ENCODE measurements around the gene ZSCAN1.

ZSCAN1 gene

DNA sequence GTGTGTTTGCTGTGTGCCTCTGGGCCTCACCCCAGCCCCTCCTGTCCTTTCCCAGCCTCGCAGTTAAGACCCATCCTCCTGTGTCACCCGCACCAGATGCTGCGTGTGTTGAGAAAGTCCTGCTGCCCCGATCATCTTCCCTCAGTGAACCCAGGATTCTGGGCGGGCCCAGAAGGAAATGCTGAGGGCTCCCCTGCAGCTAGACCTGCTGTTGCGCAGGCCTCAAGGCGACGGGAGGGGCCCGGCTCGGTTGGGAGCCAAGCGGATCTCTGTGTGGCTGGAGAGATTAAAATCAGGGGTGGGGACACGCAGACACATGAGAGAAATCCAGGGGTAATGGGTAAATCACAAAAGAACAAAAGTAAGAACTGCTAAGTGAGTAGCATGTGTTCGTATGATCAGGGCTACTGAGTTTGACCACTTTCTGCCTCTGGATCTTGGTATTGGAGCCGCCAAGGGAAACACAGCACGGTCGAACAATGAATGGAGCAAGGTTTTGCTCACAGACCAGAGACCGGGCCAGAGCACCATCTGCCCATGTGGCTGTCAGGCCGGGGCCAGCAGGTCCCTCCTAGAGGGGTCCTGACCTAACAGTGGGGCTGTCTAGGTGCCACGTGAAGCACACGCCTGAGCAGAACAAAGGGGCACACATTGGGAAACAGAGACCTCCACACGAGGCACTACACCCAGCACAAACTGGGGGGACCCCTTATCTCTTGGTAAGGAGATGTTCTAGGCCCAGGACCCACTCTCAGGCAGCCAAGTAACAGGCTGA is 7.1 kb downstream of the ZSCAN1 start:
- no peak for DNase-seq (ENCODE audit: low read depth in 3 of 3)

DNA sequence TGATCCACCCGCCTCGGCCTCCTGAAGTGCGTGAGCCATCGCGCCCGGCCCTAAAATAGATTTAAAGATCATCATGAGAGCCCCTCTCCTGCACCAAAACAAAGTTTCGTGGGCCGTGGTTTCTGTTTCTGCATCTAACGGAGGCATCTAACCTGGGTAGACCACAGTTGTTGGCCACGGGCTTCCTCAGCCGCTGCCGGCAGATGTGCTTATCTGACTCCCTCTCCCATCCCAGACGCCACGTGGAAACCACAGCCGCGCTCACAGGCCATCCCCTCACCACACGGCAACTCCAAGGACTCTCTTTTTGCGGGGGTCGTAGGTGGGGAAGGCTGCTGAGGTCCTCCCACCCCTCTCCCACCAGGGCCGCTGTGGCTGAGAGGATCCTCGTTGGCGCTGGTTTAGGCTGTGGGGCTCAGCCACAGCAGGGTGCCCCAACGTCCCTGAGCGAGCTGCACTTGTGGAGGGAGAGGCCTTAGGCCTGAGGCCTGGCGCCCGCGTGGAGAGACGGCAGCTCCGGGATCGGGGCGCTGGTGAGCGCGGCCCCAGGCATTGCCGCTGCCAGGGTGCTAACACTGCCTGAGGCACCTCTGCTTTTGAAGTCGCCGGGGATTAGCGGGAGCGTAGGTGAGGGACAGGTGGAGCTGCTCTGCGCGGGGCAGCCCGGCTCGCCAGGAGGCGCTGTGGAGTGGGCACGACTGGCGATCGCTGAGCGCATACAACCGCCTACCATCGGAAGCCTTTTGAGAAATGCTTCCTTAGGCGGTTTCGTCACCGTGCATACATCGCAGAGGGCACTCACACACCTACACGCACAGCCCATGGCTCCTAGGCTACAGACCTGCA is 8.9 kb downstream of the ZSCAN1 start:
- no peak for DNase-seq (ENCODE audit: low read depth in 3 of 3)

DNA sequence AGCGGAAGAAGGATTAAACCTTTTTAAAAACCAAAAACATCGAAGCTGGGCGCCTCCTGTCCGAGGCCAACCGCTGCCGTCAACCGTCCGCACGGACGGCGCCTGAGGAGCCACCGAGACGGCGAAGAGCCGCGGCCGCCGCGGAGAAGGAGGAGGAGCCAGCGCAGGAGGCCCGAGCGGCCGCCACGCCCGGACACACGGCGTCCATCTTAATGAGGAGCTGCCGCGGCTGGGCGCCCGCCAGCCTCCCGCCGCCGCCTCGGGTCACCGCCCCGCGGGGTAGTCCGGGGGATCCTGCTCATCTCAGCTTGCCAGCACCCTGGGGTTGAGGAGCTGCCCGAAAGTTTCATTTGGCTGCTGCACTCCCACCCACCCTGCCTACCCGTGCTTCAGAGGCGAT is 10.6 kb downstream of the ZSCAN1 start:
- DNase-seq (ENCODE audit: low read depth in 3 of 3): no peak

DNA sequence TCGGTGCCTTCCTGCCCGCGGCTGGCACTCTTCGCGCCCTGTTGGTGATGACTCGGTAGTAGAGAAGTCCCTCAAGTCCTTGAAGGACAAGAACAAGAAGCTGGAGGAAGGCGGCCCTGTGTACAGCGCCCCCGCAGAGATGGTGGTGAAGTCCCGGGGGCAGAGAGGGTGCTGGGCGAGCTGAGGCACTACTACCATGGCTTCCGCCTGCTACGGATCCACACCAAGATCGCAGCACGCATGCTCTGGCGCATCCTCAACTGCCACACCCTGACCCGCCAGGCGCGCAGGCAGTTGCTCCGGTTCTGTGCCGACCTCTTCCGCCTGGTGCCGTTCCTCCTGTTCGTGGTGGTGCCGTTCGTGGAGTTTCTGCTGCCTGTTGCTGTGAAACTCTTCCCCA is 11.1 kb downstream of the ZSCAN1 start:
- no peak for DNase-seq (ENCODE audit: low read depth in 3 of 3)

DNA sequence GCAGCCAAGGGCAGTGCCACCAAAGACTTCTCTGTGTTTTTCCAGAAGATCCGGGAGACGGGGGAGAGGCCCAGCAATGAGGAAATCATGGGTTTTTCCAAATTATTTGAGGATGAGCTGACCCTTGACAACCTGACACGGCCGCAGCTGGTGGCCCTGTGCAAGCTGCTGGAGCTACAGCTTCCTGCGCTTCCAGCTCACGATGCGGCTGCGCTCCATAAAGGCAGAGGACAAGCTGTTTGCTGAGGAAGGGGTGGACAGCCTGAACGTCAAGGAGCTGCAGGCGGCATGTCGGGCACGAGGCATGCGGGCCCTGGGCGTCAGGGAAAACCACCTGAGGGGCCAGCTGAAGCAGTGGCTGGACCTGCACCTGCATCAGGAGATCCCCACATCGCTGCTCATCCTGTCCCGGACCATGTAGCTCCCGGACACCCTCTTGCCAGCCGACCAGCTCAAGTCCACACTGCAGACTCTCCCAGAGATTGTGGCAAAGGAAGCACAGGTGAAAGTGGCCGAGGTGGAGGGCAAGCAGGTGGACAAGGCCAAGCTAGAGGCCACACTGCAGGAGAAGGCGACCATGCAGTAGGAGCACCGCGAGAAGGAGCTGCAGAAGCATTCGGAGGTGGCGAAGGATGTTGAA is 11.7 kb downstream of the ZSCAN1 start:
- DNase-seq (ENCODE audit: low read depth in 3 of 3): no peak

DNA sequence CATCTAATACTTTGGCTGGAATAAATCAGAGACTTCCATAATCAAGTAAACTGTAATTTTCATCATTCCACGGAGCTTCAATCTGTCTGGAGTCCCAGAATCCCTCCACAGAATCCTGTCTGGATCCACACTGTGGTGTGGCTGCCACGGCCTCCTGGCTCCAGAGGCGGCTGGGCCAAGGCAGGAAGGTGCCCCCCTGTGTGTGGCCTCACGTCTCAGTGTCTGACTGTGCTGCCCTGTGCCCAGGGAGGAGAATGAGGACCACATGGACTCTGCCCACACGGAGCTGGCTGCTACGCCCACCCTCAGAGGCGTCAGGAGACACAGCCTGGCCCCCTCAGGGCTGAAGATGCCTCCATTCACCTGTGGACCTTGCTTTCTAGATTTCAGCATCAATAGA is 13.0 kb downstream of the ZSCAN1 start:
- DNase-seq (ENCODE audit: low read depth in 3 of 3): no peak

DNA sequence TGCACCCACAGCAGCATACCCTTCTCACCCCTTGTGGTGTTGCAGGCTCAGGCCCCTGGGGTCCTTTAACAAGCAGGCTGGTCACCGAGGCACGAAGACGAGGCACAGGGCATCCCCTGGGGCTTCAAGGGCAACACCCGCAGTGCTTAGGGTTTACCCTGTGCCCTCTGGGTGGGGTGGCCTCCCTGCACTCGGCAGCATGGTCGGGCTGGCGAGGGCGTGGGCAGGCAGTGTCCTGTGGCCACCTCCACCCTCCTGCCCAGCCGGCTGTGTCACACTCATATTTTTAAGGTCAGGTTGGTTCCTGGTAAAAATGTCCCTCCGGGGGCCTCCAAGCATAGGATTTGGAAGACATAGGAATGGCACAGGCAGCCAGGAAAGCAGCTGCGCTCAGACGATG is 13.8 kb downstream of the ZSCAN1 start:
- no peak for DNase-seq (ENCODE audit: low read depth in 3 of 3)

DNA sequence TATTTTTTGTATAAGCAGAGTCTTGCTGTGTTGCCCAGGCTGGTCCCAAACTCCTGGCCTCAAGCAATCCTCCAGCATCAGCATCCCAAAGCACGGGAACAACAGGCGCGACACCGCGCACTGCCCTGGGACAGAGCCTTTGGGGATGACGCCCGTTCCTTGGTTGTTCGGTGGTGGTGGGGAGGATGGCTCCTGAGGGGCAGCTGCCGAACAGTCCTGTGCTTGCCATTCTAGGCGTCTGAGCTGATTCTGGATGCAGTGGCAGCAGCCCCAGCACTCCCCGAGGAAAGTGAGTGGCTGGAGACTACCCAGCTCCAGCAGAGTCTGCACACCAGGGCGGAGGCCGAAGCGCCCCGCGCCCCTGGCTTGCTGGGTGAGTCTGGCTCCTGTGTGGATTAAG is 18.4 kb downstream of the ZSCAN1 start:
- no peak for DNase-seq (ENCODE audit: low read depth in 3 of 3)

DNA sequence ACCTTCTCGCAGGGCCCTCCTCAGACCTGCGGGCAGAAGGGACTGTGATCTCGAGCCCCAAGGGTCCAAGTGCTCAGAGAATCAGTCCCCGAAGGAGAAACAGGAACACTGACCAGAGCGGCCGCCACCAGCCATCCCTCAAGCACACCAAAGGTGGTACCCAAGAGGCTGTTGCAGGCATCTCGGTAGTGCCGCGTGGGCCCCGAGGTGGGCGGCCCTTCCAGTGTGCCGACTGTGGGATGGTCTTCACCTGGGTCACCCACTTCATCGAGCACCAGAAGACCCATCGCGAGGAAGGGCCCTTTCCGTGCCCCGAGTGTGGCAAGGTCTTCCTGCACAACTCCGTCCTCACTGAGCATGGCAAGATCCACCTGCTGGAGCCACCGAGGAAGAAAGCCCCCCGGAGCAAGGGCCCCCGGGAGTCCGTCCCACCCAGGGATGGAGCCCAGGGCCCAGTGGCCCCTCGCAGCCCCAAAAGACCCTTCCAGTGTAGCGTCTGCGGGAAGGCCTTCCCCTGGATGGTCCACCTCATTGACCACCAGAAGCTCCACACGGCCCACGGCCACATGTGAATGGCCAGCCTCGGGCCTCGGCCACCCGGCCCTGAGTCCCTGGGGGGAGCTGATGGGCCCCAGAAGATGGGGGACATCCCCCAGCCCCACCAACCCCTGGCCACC is 19.8 kb downstream of the ZSCAN1 start:
- DNase-seq (ENCODE audit: low read depth in 3 of 3): no peak

DNA sequence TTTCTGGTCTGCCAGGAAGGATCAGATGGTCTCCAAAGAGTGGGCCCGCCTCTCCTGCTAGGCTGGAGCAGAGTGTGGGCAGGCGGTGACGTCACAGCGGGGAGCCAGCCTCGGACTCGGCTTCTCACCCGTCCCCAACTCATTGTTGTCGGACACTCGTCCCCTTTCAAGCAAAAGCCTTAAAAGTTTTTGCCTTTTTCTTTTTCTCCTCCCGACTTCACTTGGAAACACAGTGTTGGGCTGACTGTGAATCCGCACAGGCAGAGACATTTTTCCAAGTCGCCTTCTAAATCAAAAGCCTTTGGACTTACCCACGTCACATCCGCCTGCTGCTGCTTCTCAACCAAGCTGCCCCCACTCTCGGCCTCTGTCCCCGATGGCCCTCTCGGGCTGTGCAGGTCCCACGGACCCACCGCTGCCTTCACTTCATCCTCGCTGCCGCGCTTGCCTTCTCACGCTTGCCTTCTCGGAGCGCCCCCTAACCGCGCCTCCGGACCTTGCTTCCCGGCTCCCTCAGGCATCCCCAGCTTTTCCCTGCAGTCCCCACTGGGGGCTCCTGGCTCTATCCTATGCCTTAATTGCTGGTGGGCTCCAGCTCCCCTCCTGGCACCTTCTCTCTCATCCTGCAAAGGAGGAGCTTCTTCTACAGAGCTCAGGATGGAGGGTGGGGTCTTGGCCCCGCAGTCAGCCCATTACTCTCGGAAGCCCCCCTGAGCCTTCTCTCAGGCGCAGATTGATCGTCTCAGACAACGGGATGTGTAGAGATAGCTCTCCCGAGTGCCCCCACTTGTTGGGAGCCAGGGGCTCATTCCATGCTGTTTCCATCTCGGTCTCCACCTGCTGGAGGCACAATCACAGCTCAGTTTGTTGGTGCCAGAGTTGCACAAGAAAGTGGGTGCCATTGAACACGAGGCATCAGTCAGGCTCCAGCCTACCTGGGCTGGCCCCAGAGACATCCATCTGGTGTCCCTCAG is 21.4 kb downstream of the ZSCAN1 start:
- no peak for DNase-seq (ENCODE audit: low read depth in 3 of 3)

DNA sequence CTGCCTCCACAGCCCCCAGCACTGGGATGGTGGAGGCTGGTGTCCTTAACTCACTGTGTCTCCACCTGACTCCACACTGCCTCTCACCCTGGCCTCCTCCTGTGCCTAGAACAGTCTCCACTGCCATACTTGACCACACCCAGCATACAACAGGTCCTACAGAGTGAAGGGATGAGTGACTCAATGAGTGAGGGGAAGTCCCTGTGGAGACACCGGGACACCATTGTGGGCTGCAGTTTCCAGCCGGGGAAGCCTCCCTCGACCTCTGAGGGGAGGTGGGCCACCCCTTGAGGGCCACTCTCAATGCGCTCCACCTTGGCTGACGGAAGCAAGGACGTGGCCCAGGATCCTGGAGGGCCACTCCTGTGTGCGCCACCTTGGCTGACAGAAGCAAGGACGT is 22.4 kb downstream of the ZSCAN1 start:
- no peak for DNase-seq (ENCODE audit: low read depth in 3 of 3)

DNA sequence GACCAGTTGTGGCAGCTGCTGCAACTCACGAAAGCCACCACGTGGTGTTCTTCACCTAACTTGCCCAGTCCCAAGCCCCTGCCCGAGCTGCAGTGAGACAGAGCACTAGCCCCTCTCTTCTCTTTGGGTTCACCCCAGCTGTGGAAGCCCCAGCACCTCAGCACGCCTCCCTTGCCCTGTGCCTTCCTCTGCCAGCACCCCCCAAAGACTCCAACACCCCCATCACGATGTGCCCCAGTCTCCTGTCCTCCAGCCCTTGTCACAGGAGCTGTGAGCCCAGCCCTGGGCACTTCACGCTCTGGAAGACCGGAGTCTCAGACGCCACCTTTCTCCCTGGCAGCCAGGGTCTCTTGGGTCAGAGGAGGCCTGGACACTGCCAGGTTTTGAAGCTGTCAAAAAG is 23.0 kb downstream of the ZSCAN1 start:
- no peak for DNase-seq (ENCODE audit: low read depth in 3 of 3)

DNA sequence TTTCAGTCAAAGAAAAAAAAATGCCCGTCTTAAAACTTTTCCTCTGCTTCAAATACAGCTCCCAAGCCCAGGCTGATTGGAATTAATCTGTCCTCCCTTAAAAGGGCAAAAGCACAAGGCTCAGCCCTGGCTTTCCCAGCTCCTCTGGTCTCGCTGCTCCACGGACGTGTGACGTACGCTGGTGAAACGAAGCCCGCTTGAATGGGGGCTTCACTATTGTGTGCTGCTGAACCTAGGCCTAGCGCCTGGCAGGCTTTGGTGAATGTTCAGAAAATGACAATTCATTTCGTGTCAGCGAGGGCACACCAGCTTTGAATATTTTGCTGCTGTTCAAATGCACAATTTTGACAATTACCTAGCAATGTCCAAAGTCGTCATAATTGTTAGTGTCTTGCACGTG is 24.6 kb downstream of the ZSCAN1 start:
- no peak for DNase-seq (ENCODE audit: low read depth in 3 of 3)

DNA sequence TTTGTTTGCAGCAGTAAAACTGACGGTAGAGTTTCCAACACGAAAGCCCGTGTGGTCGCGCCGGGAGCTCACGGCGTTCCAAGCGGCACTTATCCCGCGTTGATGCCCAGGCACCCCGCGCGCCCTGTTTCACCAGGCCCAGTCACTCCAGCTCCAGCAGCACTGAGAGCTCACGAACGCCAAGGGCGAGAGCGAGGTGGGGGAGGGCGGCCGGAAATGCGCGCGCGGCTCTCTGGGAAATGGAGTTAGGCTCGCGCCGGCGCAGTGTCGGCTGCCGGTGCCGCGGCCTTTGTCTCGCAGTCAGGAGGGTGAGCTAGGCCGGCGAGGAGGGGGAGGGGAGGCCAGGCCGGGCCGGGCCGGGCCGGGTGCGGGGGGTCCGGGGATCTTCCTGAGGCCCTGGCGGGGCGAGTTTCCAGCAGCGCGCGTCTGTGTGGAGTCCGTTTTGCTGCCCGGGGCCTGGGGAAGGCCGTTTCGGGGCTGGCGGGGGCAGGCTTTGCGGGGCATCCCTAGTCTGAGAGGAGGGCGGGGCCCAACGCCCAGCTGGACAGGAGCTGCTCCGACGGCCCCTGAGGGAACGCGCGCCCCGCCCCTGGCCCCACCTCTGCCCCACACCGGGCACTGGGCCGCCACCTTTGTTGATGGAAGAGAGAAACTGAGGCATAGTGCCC is 25.3 kb downstream of the ZSCAN1 start, which contains the start of gene ZNF135:
Gene ZNF135 (plus strand): TSS at position 280 of the 668 bp plus-strand sequence. CDS start 721 bp downstream, outside the sequence.
- peak; percentile 10 to 37 (median 20) for DNase-seq (ENCODE audit: low read depth in 3 of 3)

DNA sequence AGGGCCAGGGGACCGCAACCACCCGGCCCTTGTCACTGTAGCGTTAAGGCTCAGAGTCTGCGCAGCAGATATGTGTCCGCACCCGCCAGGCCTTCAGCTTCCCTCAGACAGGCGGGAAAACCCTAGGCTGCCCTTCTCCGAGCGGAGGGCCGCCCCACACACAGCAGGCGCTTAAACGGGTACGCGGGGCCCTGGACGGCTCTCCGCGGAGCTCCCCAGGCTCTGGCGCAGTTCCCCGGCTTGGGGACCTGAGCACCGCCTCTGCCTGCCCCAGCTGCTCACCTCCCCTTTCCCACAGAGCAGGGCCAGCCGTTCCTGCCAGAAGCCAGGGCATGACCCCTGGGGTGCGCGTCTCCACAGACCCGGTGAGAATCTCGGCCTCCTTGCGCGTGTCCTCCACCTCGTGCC is 25.9 kb downstream of the ZSCAN1 start:
- DNase-seq (ENCODE audit: low read depth in 3 of 3): no peak

DNA sequence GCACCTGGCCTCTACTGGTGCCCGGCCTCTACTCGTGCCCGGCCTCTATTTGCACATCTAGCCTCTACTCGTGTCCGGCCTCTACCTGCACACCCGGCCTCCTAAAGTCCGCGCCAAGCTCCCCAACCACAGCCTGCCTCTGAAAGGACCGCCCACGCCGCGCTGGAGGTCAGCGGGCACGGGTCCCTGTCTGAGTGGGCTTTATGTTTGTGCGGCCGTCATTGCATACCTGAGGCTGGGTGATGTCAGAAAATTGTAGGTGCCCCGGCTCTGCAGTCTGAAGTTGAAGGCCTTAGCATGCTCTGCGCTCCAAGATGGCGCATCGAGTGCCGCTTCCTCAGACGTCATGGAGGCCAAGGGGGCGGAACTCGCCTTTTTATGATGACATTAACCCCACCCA is 26.4 kb downstream of the ZSCAN1 start:
- DNase-seq (ENCODE audit: low read depth in 3 of 3): no peak

DNA sequence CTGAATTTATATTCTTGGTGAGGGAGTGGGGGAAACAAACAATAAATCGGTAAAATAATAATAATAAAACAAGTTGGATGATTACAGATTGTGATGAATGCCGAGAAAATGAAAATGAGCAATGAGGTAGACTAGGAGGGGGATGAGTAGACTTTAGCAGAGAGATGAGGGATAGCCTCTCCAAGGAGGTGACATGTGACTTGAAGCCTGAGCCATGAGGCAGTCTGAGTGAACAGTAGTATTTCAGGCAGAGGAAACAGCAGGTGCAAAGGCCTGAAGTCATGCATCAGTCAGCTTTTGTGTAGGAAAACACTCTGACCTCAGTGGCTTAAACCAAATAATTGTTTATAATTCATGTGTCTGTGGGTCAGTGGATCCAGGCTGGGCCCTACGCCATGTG is 29.9 kb downstream of the ZSCAN1 start:
- DNase-seq (ENCODE audit: low read depth in 3 of 3): no peak

DNA sequence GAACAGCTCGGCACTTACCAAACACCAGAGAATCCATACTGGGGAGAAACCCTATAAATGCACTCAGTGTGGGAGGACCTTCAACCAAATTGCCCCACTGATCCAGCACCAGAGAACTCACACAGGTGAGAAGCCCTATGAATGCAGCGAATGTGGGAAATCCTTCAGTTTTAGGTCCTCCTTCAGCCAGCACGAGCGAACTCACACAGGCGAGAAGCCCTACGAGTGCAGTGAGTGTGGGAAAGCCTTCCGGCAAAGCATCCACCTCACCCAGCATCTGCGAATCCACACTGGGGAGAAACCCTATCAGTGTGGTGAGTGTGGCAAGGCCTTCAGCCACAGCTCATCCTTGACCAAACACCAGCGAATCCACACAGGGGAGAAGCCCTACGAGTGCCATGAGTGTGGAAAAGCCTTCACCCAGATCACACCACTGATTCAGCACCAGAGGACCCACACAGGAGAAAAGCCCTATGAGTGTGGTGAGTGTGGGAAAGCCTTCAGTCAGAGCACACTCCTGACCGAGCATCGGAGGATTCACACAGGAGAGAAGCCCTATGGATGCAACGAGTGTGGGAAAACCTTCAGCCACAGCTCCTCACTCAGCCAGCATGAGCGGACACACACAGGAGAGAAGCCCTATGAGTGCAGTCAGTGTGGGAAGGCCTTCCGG is 33.6 kb downstream of the ZSCAN1 start:
- DNase-seq (ENCODE audit: low read depth in 3 of 3): no peak

DNA sequence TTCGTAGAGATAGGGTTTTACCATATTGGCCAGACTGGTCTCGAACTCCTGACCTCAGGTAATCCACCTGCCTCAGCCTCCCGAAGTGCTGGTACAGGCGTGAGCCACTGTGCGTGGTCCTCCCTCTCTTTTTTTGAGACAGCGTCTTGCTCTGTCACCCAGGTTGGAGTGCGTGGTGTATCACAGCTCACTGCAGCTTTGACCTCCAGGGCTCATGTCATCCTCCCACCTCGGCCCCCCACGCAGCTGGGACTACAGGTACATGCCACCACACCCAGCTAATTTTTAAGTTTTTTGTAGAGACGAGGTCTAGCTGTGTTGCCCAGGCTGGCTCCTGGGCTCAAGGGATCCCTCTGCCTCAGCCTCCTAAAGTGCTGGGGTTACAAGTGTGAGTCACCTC is 46.0 kb downstream of the ZSCAN1 start:
- no peak for DNase-seq (ENCODE audit: low read depth in 3 of 3)

DNA sequence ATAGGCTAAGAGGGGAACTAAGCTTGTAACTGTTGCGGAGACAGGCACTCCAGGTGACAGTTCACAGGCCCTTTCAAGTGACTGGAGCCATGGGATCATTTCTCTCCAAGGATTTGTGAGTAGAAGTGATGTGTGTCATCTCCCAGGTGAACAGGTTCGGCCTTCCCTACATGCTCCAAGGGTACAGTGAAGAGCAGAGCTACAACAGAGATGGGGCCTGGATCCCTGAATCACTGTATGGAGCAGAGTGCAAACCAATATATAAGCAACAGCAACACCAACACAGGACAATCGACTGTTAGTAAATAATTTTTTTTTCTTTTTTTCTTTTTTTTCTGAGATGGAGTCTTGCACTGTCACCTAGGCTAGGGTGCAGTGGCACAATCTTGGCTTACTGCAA is 49.2 kb downstream of the ZSCAN1 start:
- no peak for DNase-seq (ENCODE audit: low read depth in 3 of 3)

Measured in stimulated activated CD4-positive, alpha-beta T cell treated with anti-CD3 and anti-CD28 coated beads, TNF-alpha, amount 100 ng/mL, for 48 hours (primary cell).